T-cell (primary cell): ENCODE measurements around the gene EXOC4. TPM values are rescaled to one million over a fixed set of nuclear protein-coding genes. Genes with fewer than 3 reads are reported as not detected.
"Not testable (repeated sequence)": the region's sequence is repeated elsewhere in the genome, so short reads cannot be mapped to it uniquely, and the experiment has no call there.

ENCODE experiments used
- ATAC-seq, 4 experiments: fragments of 200-7000 bp in 3 of 4; fragments of 150-1000 bp in 1 of 4; cut with Tn5 transposase; replicated peaks in 1 of 4; 1 replicate in 3 of 4; 2 replicates in 1 of 4; pipeline ENCODE4 v1.10.0; 2021; ENCODE audit warnings: moderate library complexity in 3 of 4, mild to moderate bottlenecking in 2 of 4, moderate number of reproducible peaks in 1 of 4
- CTCF ChIA-PET, 2 donors: fragments of 300-600 bp; sonication (Branson Sonifier 250); formaldehyde crosslinking; loops; one replicate each; lab custom pipeline; 2022; ENCODE audit warnings: antibody characterized with exemption in 2 of 2; lab: Charles Lee
- POLR2A ChIA-PET, 2 donors: fragments of 300-600 bp; sonication (Branson Sonifier 250); formaldehyde crosslinking; loops; one replicate each; lab custom pipeline; 2022; ENCODE audit warnings: antibody characterized with exemption in 2 of 2; lab: Charles Lee
- DNase-seq, 35 experiments: peaks; one replicate each; pipeline versions ENCODE4 v3.0.0 to v3.0.0-alpha.2; 2013 to 2023
- H3K27ac ChIP-seq: one replicate; pipeline ENCODE4 v1.5.1; 2013; ENCODE audit warnings: low read length
- H3K27me3 ChIP-seq, 2 experiments: replicated peaks in 1 of 2; 1 replicate in 1 of 2; 2 replicates in 1 of 2; pipeline versions ENCODE4 v1.6.1 to v1.7.0; 2013; ENCODE audit warnings: low read length in 1 of 2, mixed read lengths in 1 of 2; ENCODE audit not compliant: control insufficient read depth in 2 of 2, insufficient read depth in 2 of 2; ENCODE audit errors: extremely low read depth in 1 of 2
- H3K36me3 ChIP-seq, 2 donors: 1 replicate in 1 of 2; 2 replicates in 1 of 2; pipeline versions ENCODE4 v1.6.1 to v1.7.0; 2013; ENCODE audit warnings: low read length in 1 of 2; ENCODE audit not compliant: control insufficient read depth in 2 of 2, insufficient read depth in 1 of 2; ENCODE audit errors: extremely low read depth in 1 of 2
- H3K4me1 ChIP-seq, 2 experiments: 1 replicate in 1 of 2; 2 replicates in 1 of 2; pipeline versions ENCODE4 v1.6.1 to v1.7.0; 2013; ENCODE audit warnings: low read length in 2 of 2, mixed read lengths in 1 of 2; ENCODE audit not compliant: insufficient read depth in 2 of 2, control insufficient read depth in 1 of 2; ENCODE audit errors: extremely low read depth in 1 of 2
- H3K4me3 ChIP-seq, 2 donors: 1 replicate in 1 of 2; 2 replicates in 1 of 2; pipeline versions ENCODE4 v1.5.1 to v1.7.0; 2013; ENCODE audit warnings: mild to moderate bottlenecking in 2 of 2, low read length in 1 of 2, moderate library complexity in 1 of 2; ENCODE audit not compliant: control insufficient read depth in 1 of 2; ENCODE audit errors: extremely low read depth in 1 of 2
- H3K9me3 ChIP-seq: 2 replicates; pipeline ENCODE4 v1.7.0; 2013
- H3K27ac Mint-ChIP-seq, 2 donors: one replicate each; pipeline ENCODE4 v1.8.0; 2020 to 2021; ENCODE audit warnings: mild to moderate bottlenecking in 2 of 2, mixed read lengths in 2 of 2
- H3K27me3 Mint-ChIP-seq, 2 donors: one replicate each; pipeline ENCODE4 v1.8.0; 2021 to 2022; ENCODE audit warnings: mixed read lengths in 2 of 2
- H3K36me3 Mint-ChIP-seq: one replicate; pipeline ENCODE4 v1.8.0; 2021; ENCODE audit warnings: mixed read lengths
- H3K4me1 Mint-ChIP-seq, 3 donors: one replicate each; pipeline ENCODE4 v1.8.0; 2020 to 2022; ENCODE audit warnings: mixed read lengths in 3 of 3, mild to moderate bottlenecking in 1 of 3
- H3K4me3 Mint-ChIP-seq, 3 donors: one replicate each; pipeline ENCODE4 v1.8.0; 2020 to 2022; ENCODE audit warnings: mild to moderate bottlenecking in 3 of 3, mixed read lengths in 3 of 3, moderate library complexity in 3 of 3
- H3K9me3 Mint-ChIP-seq, 3 donors: one replicate each; pipeline ENCODE4 v1.8.0; 2020 to 2022; ENCODE audit warnings: mixed read lengths in 3 of 3
- WGBS: methylation state at CpG from one replicate; pipeline ENCODE4 v1.1.5; 2013; ENCODE audit warnings: missing lambda C conversion rate; ENCODE audit not compliant: insufficient coverage; 5-methylcytosine and 5-hydroxymethylcytosine counted together
- total RNA-seq, 35 experiments: library from RNA in 6 of 35; stranded (reverse) in 6 of 35; fragments of 120-200 nt in 1 of 35; gene quantifications; one replicate each; pipeline versions ENCODE4 v1.2.1 to v1.2.4 and lab custom pipeline; 2013 to 2026

The EXOC4 gene
- total RNA-seq, 5 donors from 2014 or later (not counting 1 experiment from before 2014, with no cell fraction given) = 58.2 to 108 (median 64.8) TPM

GRCh38 chr7:133633055-133633454 is 380.2 kb downstream of the EXOC4 start:
- no peak for DNase-seq
- H3K4me1 ChIP-seq = no peaks in the 10 kb centered on the region
- CTCF ChIA-PET = no interaction called here
- no peak overlapping the region for H3K27ac Mint-ChIP-seq
- peaks cover 0 to 6% (median 0%) of the 10 kb centered on the region in 3 donors for H3K4me1 Mint-ChIP-seq
- H3K9me3 Mint-ChIP-seq = peaks cover 4 to 10% (median 5%) of the 10 kb centered on the region in 3 donors
- no peak overlapping the region for H3K27ac ChIP-seq
- POLR2A ChIA-PET = no interaction called here
- no peaks in the 10 kb centered on the region for H3K27me3 Mint-ChIP-seq
- peaks cover 0 to 12% of the 10 kb centered on the region in 2 donors for H3K36me3 ChIP-seq
- H3K27me3 ChIP-seq = no peaks in the 10 kb centered on the region
- H3K36me3 Mint-ChIP-seq = peaks cover 49% of the 10 kb centered on the region
- no CpG with 5 or more reads among the region's 2 CpGs for WGBS
- H3K4me3 ChIP-seq = no peak overlapping the region
- H3K9me3 ChIP-seq = no peaks in the 10 kb centered on the region
- ATAC-seq = no peak
- no peak overlapping the region for H3K4me3 Mint-ChIP-seq

DNA sequence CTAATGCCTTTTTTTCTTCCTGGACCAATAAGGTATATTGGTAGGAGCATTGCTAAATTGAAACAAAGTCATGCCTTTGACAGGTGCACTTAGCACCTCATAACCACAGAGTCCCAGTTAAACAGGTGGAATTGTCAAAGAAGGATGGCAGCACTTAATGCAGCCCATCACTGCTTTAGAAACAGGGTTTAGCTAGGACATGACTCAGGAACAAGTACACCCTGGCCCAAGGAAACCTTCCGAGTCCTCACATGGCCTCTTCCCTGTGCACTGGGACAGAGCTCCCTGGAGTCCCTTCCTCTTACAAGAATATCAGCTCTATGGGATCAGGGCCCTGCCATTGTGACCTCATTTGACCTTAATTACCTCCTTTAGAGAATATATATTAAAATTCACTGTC is 382.7 kb downstream of the EXOC4 start:
- Histone ChIP-seq H3K27me3 (no peaks in the 10 kb centered on the region), H3K36me3 (peaks cover 0 to 5% of the 10 kb centered on the region in 2 donors), H3K9me3 (no peaks in the 10 kb centered on the region), H3K27ac (no peak overlapping the region), H3K4me1 (no peaks in the 10 kb centered on the region), H3K4me3 (no peak overlapping the region)
- H3K27ac Mint-ChIP-seq = no peak overlapping the region
- H3K27me3 Mint-ChIP-seq = no peaks in the 10 kb centered on the region
- POLR2A ChIA-PET = no interaction called here
- CTCF ChIA-PET = no interaction called here
- H3K4me3 Mint-ChIP-seq = no peak overlapping the region
- DNase-seq (no peak), ATAC-seq (no peak)
- peaks cover 0 to 6% (median 0%) of the 10 kb centered on the region in 3 donors for H3K4me1 Mint-ChIP-seq
- 100% methylated on average over 1 of the region's 1 CpG for WGBS
- peaks cover 37% of the 10 kb centered on the region for H3K36me3 Mint-ChIP-seq
- H3K9me3 Mint-ChIP-seq = peaks cover 4 to 7% (median 4%) of the 10 kb centered on the region in 3 donors

DNA sequence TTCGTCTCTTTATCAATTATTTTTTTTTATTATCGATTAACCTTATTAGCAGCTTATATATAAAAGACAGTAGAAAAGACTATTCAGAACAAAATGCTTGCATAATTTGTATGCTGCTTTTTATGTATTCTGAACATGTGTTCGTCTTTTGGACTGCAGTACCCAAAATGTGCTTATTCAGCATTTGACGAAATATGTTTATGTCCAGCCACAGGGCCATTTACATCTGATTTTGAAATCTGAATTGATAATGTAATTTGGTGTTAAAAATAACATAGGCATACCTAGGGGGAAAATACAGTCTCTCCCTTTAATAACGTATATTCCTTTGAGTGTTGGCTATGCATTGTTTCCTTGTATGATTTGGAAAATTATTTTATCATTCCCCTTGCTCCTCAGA is 386.0 kb downstream of the EXOC4 start:
- no peak overlapping the region for H3K4me3 ChIP-seq
- ATAC-seq (no peak), DNase-seq (no peak)
- no peaks in the 10 kb centered on the region for H3K27me3 Mint-ChIP-seq
- H3K36me3 ChIP-seq = no peaks in the 10 kb centered on the region
- H3K4me3 Mint-ChIP-seq = no peak overlapping the region
- POLR2A ChIA-PET = no interaction called here
- no peak overlapping the region for H3K27ac Mint-ChIP-seq
- no peaks in the 10 kb centered on the region for H3K27me3 ChIP-seq
- no peaks in the 10 kb centered on the region for H3K9me3 ChIP-seq
- H3K9me3 Mint-ChIP-seq = no peaks in the 10 kb centered on the region
- no peaks in the 10 kb centered on the region for H3K4me1 ChIP-seq
- peaks cover 43% of the 10 kb centered on the region for H3K36me3 Mint-ChIP-seq
- H3K4me1 Mint-ChIP-seq = peaks cover 0 to 6% (median 0%) of the 10 kb centered on the region in 3 donors
- CTCF ChIA-PET = no interaction called here
- H3K27ac ChIP-seq = no peak overlapping the region
- 100% methylated on average over 1 of the region's 5 CpGs for WGBS

DNA sequence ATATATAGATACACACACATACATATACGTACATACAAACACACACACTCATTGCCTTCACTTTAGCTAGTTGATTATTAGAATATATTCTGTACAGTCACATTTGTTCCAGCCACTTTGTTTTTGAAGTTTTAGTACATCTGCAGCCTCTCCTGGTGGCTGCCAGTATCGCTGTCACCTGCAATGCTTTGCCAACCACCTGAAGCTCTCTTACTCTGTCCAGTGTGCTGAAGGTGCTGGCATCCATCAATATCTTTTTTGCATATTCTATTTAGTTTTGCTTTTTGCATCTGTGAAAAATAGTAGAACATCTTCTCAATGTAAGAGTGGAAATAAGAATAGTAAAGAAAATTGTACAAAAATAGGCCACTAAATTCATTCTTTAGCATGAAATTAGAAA is 388.6 kb downstream of the EXOC4 start:
- no peak overlapping the region for H3K27ac Mint-ChIP-seq
- no peaks in the 10 kb centered on the region for H3K9me3 Mint-ChIP-seq
- no peak overlapping the region for H3K4me3 ChIP-seq
- WGBS = 86% methylated on average over 1 of the region's 2 CpGs
- no peaks in the 10 kb centered on the region for H3K36me3 ChIP-seq
- H3K27ac ChIP-seq = no peak overlapping the region
- ATAC-seq (no peak), DNase-seq (no peak)
- H3K4me1 ChIP-seq = no peaks in the 10 kb centered on the region
- H3K36me3 Mint-ChIP-seq = peaks cover 46% of the 10 kb centered on the region
- H3K4me1 Mint-ChIP-seq = no peaks in the 10 kb centered on the region
- ChIA-PET CTCF (no interaction called here), POLR2A (no interaction called here)
- H3K4me3 Mint-ChIP-seq = no peak overlapping the region
- no peaks in the 10 kb centered on the region for H3K27me3 Mint-ChIP-seq
- no peaks in the 10 kb centered on the region for H3K9me3 ChIP-seq
- no peaks in the 10 kb centered on the region for H3K27me3 ChIP-seq

- CTCF ChIA-PET = no interaction called here
- H3K4me3 Mint-ChIP-seq = no peak overlapping the region
- peaks cover 46% of the 10 kb centered on the region for H3K36me3 Mint-ChIP-seq
- H3K27ac ChIP-seq = no peak overlapping the region
- H3K4me3 ChIP-seq = no peak overlapping the region
- H3K4me1 ChIP-seq = no peaks in the 10 kb centered on the region
- no peaks in the 10 kb centered on the region for H3K9me3 Mint-ChIP-seq
- POLR2A ChIA-PET = no interaction called here
- DNase-seq = no peak
- no peaks in the 10 kb centered on the region for H3K4me1 Mint-ChIP-seq
- WGBS = no CpG with 5 or more reads among the region's 2 CpGs
- no peaks in the 10 kb centered on the region for H3K27me3 Mint-ChIP-seq
- ATAC-seq = no peak
- H3K27me3 ChIP-seq = no peaks in the 10 kb centered on the region
- no peaks in the 10 kb centered on the region for H3K9me3 ChIP-seq
- H3K36me3 ChIP-seq = no peaks in the 10 kb centered on the region
- H3K27ac Mint-ChIP-seq = no peak overlapping the region
These were observed 390.0 kb downstream of the EXOC4 start for GRCh38 chr7:133642907-133643306.

- H3K27ac Mint-ChIP-seq, POLR2A ChIA-PET, H3K27me3 ChIP-seq, H3K27me3 Mint-ChIP-seq, CTCF ChIA-PET, H3K27ac ChIP-seq, ATAC-seq, H3K4me1 ChIP-seq, H3K36me3 ChIP-seq, H3K4me3 Mint-ChIP-seq, H3K4me3 ChIP-seq, H3K9me3 ChIP-seq, H3K9me3 Mint-ChIP-seq, DNase-seq, H3K4me1 Mint-ChIP-seq: not testable (repeated sequence)
- 100% methylated on average over 1 of the region's 5 CpGs for WGBS
- H3K36me3 Mint-ChIP-seq = peaks cover 46% of the 10 kb centered on the region
These were observed 390.8 kb downstream of the EXOC4 start for GRCh38 chr7:133643652-133644051.

- no peak overlapping the region for H3K27ac ChIP-seq
These were observed 393.1 kb downstream of the EXOC4 start for GRCh38 chr7:133645884-133646391.

More at GRCh38 chr7:133645884-133646391, 393.1 kb downstream of the EXOC4 start:
- no peak for DNase-seq
- no peak for ATAC-seq
- no peak overlapping the region for H3K4me3 Mint-ChIP-seq
- no peak overlapping the region for H3K4me3 ChIP-seq
- no peak overlapping the region for H3K27ac Mint-ChIP-seq
- POLR2A ChIA-PET = no interaction called here
- no peaks in the 10 kb centered on the region for H3K27me3 ChIP-seq
- 43% methylated on average over 1 of the region's 2 CpGs for WGBS
- H3K9me3 ChIP-seq = no peaks in the 10 kb centered on the region
- peaks cover 39% of the 10 kb centered on the region for H3K36me3 Mint-ChIP-seq
- H3K36me3 ChIP-seq = no peaks in the 10 kb centered on the region
- no peaks in the 10 kb centered on the region for H3K27me3 Mint-ChIP-seq
- CTCF ChIA-PET = no interaction called here
- H3K9me3 Mint-ChIP-seq = no peaks in the 10 kb centered on the region
- H3K4me1 Mint-ChIP-seq = peaks cover 0 to 4% (median 0%) of the 10 kb centered on the region in 3 donors
- H3K4me1 ChIP-seq = no peaks in the 10 kb centered on the region
